ENCODE data around the gene MINDY4B.

MINDY4B gene

DNA sequence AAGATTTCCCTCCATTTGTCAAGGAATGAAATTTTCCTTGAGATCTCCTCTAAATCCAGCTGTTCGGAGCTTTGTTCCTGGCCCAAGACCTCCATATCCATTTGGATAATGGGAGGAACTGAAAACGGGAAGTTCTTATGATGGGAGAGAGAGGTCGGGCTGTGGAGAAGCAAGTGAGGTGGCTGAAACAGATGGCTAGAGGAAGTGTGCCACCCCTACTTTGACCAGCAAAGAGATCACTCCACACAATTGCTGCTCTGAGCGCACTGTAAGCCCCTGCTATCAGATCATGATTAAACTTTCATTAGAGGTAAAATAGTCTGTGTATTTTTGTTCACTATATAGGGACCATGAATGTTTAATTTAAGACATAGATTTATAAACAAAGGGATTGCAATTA is at the start of gene MINDY4B:
Gene MINDY4B (minus strand): TSS at position 101 of the 400 bp plus-strand sequence. CDS start 0 bp downstream, at position 101.
- H3K4me3 Mint-ChIP-seq = no peak within 1 kb of the TSS
- H3K36me3 Mint-ChIP-seq (ENCODE audit: low read depth) = no peaks in the 10 kb centered on the region
- H3K27ac Mint-ChIP-seq = no peak within 1 kb of the TSS
- H3K27me3 Mint-ChIP-seq (ENCODE audit: low read depth) = peaks cover 40% of the 10 kb centered on the region
- no peaks in the 10 kb centered on the region for H3K9me3 Mint-ChIP-seq
- H3K4me1 Mint-ChIP-seq (ENCODE audit: low read depth) = no peaks in the 10 kb centered on the region

GRCh38 chr3:150951923-150952322 is 46.7 kb upstream of the MINDY4B start:
- Mint-ChIP-seq H3K27me3 (ENCODE audit: low read depth) (peaks cover 28% of the 10 kb centered on the region), H3K4me1 (ENCODE audit: low read depth) (no peaks in the 10 kb centered on the region), H3K27ac (no peak overlapping the region), H3K4me3 (no peak overlapping the region), H3K36me3 (ENCODE audit: low read depth) (no peaks in the 10 kb centered on the region), H3K9me3 (no peaks in the 10 kb centered on the region)

DNA sequence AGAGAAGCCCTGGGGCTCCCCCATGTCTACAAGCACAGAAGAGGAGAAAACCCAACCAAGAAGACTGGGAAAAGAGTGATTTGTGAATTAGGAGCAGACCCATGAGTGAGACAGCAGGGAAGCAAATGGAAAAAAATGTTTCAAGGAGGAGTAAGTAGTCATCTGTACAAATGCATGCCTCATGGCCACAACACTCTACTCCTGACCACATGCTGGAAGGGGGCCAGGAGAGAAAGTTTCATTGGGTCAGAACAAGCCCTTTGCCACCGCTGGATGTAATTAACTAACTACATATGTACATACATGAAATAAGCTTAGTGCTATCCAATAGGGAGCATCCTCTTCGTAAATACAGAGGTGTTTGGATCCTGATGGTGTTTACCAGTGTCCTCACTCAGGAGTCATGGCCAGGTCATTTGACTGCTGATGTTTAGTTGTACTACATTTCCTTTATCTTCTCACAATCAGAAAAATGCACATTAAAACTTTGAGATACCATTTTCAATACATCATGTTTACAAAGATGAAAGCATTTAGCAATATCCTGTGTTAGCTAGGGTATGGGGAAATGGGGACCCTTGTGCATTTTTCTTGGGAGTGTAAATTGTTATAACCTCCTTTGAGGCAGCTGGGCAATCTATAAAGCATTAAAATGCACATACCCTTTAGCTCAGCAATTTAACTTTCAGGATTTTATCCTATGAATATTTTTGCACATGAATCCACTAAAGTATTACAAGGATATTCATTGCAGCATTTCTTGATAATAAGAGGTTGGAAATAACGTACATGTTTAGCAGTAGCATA is 40.2 kb upstream of the MINDY4B start:
- Mint-ChIP-seq H3K27ac (no peak overlapping the region), H3K36me3 (ENCODE audit: low read depth) (no peaks in the 10 kb centered on the region), H3K4me1 (ENCODE audit: low read depth) (no peaks in the 10 kb centered on the region), H3K9me3 (no peaks in the 10 kb centered on the region), H3K27me3 (ENCODE audit: low read depth) (peaks cover 22% of the 10 kb centered on the region), H3K4me3 (no peak overlapping the region)

- Mint-ChIP-seq H3K4me3 (no peak overlapping the region), H3K27ac (no peak overlapping the region), H3K27me3 (ENCODE audit: low read depth) (peaks cover 20% of the 10 kb centered on the region), H3K9me3 (no peaks in the 10 kb centered on the region), H3K36me3 (ENCODE audit: low read depth) (no peaks in the 10 kb centered on the region), H3K4me1 (ENCODE audit: low read depth) (no peaks in the 10 kb centered on the region)
Measured at GRCh38 chr3:150942221-150942620, 37.0 kb upstream of the MINDY4B start.

DNA sequence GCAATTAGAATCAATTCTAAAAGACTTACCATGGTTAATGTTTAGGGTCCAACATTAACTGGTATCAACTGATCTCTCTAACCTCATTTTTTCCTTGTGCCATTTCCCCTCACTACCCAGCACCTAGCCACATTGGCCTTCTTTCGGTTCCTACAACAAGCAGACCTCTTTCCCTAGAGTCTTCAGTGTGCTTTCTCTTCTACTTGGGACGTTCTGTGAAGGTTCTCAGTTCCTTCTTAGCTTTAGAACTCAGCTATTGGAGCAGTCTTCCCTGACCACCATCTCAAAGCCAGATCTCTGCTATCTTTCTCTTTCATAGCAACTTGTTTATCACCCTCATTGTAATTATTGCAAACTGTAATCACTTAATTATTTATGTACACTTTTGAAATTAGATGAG is 31.5 kb upstream of the MINDY4B start:
- Mint-ChIP-seq H3K9me3 (no peaks in the 10 kb centered on the region), H3K4me3 (no peak overlapping the region), H3K4me1 (ENCODE audit: low read depth) (no peaks in the 10 kb centered on the region), H3K36me3 (ENCODE audit: low read depth) (no peaks in the 10 kb centered on the region), H3K27me3 (ENCODE audit: low read depth) (peaks cover 41% of the 10 kb centered on the region), H3K27ac (no peak overlapping the region)

DNA sequence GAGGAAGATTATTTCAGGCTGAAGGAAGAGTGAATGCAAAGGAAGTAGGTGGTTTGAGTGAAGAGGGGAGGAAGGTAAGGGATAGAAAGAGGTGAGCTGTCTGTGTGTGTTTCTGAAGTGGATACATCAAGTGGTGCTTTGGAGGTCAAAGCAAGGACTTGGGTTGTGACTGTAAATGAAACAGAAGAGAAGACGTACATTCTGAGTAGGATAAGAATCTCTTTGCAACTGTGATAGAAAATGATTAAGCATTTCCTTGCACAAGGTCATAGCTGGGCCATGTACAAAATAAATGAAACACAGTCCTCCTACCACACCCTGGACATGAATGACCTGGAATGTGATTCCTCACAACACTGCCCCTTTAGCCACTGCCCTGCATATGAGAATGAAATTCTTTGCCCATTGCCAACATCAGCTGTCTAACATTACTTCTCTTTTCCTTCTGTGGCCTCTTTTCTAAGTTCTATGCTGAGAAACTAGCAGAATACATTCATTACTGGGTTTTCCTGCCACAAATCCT is 28.3 kb upstream of the MINDY4B start:
- Mint-ChIP-seq H3K4me3 (no peak overlapping the region), H3K4me1 (ENCODE audit: low read depth) (no peaks in the 10 kb centered on the region), H3K27ac (no peak overlapping the region), H3K36me3 (ENCODE audit: low read depth) (no peaks in the 10 kb centered on the region), H3K9me3 (no peaks in the 10 kb centered on the region), H3K27me3 (ENCODE audit: low read depth) (peaks cover 46% of the 10 kb centered on the region)

- H3K27ac Mint-ChIP-seq = no peak overlapping the region
- no peak overlapping the region for H3K4me3 Mint-ChIP-seq
- no peaks in the 10 kb centered on the region for H3K4me1 Mint-ChIP-seq (ENCODE audit: low read depth)
- no peaks in the 10 kb centered on the region for H3K9me3 Mint-ChIP-seq
- no peaks in the 10 kb centered on the region for H3K36me3 Mint-ChIP-seq (ENCODE audit: low read depth)
- peaks cover 45% of the 10 kb centered on the region for H3K27me3 Mint-ChIP-seq (ENCODE audit: low read depth)
Measured at GRCh38 chr3:150931745-150932144, 26.5 kb upstream of the MINDY4B start.

DNA sequence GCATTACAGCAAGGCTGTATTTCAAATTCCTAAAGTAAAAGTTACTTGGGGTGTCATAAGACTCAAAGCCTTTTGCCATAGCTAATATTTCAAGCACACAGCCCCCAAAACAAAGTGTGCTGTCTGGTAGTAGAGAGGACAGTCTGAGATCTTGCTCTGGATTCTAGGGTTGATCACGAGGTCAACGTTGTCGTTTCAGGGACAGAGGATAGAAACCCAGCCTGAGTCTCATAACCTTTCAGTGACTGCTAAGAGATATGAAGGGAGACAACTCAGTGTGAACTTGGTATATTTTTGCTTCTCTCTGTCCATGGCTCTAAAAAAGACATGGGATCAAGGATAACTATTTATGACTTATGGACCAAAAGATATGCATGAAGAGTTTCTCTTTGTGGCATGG is 25.6 kb upstream of the MINDY4B start:
- Mint-ChIP-seq H3K36me3 (ENCODE audit: low read depth) (no peaks in the 10 kb centered on the region), H3K4me3 (no peak overlapping the region), H3K4me1 (ENCODE audit: low read depth) (peaks cover 2% of the 10 kb centered on the region), H3K27me3 (ENCODE audit: low read depth) (peaks cover 40% of the 10 kb centered on the region), H3K9me3 (no peaks in the 10 kb centered on the region), H3K27ac (no peak overlapping the region)

GRCh38 chr3:150928234-150928633 is 23.0 kb upstream of the MINDY4B start:
- Mint-ChIP-seq H3K4me1 (ENCODE audit: low read depth) (peaks cover 6% of the 10 kb centered on the region), H3K9me3 (no peaks in the 10 kb centered on the region), H3K27me3 (ENCODE audit: low read depth) (peaks cover 45% of the 10 kb centered on the region), H3K27ac (no peak overlapping the region), H3K4me3 (no peak overlapping the region), H3K36me3 (ENCODE audit: low read depth) (no peaks in the 10 kb centered on the region)

GRCh38 chr3:150926328-150926727 is 21.1 kb upstream of the MINDY4B start:
- no peaks in the 10 kb centered on the region for H3K9me3 Mint-ChIP-seq
- H3K4me1 Mint-ChIP-seq (ENCODE audit: low read depth) = peaks cover 6% of the 10 kb centered on the region
- H3K4me3 Mint-ChIP-seq = no peak overlapping the region
- H3K36me3 Mint-ChIP-seq (ENCODE audit: low read depth) = no peaks in the 10 kb centered on the region
- no peak overlapping the region for H3K27ac Mint-ChIP-seq
- H3K27me3 Mint-ChIP-seq (ENCODE audit: low read depth) = peaks cover 29% of the 10 kb centered on the region

DNA sequence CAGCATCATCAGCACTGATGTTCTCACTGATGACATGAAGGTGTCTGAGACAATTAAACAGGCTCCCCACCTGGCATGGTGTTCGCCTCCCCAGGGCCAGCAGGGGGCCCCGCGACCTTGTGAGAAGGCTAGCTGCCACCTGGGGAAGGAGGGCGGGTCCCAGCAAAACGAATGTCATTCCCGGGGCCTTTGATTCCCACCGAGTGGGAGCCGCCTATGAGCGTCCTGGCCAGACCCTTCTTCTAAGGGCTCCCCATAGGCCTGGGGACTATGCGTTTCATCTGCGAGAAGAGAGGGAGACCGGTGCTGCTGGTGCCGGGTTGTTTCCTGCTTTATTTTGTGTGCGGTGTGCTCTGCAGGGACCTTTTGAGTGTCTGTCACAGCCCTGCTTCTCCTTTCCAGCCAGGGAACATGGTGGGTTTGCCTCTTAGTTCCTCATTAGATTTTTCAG is 20.5 kb upstream of the MINDY4B start:
- Mint-ChIP-seq H3K27ac (no peak overlapping the region), H3K4me1 (ENCODE audit: low read depth) (peaks cover 6% of the 10 kb centered on the region), H3K4me3 (peak overlapping the region; percentile 47), H3K36me3 (ENCODE audit: low read depth) (no peaks in the 10 kb centered on the region), H3K9me3 (no peaks in the 10 kb centered on the region), H3K27me3 (ENCODE audit: low read depth) (peaks cover 27% of the 10 kb centered on the region)

GRCh38 chr3:150922611-150923010 is 17.4 kb upstream of the MINDY4B start:
- H3K4me3 Mint-ChIP-seq = no peak overlapping the region
- H3K9me3 Mint-ChIP-seq = no peaks in the 10 kb centered on the region
- H3K27me3 Mint-ChIP-seq (ENCODE audit: low read depth) = peaks cover 28% of the 10 kb centered on the region
- H3K4me1 Mint-ChIP-seq (ENCODE audit: low read depth) = peaks cover 6% of the 10 kb centered on the region
- H3K27ac Mint-ChIP-seq = no peak overlapping the region
- H3K36me3 Mint-ChIP-seq (ENCODE audit: low read depth) = no peaks in the 10 kb centered on the region

DNA sequence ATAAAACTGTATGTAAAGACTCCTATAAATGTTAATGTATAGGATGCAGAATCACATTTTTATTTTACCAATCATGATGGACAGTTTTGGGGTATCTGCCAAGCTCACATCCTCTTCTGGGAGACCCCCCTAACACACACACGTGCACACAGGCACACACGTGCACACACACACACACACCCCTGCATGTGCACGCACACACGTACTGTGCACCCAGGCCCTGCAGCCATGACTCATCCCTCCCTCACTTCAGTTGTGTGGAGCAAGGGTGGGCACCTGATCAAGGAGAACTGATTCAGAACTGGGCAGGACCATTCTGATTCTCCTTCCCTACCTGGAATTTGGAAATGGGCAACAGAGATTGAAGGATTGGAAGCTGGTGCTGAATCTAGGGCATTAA is 16.0 kb upstream of the MINDY4B start:
- Mint-ChIP-seq H3K36me3 (ENCODE audit: low read depth) (no peaks in the 10 kb centered on the region), H3K9me3 (no peaks in the 10 kb centered on the region), H3K4me3 (no peak overlapping the region), H3K4me1 (ENCODE audit: low read depth) (peaks cover 6% of the 10 kb centered on the region), H3K27me3 (ENCODE audit: low read depth) (peaks cover 23% of the 10 kb centered on the region), H3K27ac (no peak overlapping the region)

- no peak overlapping the region for H3K27ac Mint-ChIP-seq
- H3K4me3 Mint-ChIP-seq = no peak overlapping the region
- peaks cover 16% of the 10 kb centered on the region for H3K27me3 Mint-ChIP-seq (ENCODE audit: low read depth)
- H3K4me1 Mint-ChIP-seq (ENCODE audit: low read depth) = no peaks in the 10 kb centered on the region
- no peaks in the 10 kb centered on the region for H3K9me3 Mint-ChIP-seq
- no peaks in the 10 kb centered on the region for H3K36me3 Mint-ChIP-seq (ENCODE audit: low read depth)
Measured at GRCh38 chr3:150920236-150920635, 15.0 kb upstream of the MINDY4B start.

DNA sequence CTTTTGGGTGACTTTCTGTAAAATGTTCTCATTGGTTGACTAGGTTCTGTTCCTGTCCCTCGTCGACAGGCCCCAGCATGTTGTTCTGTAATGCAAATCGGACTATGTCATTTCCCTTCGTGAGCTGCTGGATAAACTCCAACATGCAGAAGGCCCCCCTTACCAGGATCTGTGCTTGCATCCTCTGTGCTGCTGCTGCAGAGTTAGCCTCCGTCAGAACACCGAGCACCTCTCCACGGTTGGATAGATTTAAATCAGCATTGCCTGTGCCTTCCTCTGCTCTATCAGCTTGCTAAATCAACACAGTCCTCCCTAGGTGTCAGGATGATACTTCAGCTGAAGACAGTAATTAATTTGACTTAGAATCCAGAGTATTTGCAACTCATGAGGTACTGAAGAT is 12.7 kb upstream of the MINDY4B start:
- no peaks in the 10 kb centered on the region for H3K36me3 Mint-ChIP-seq (ENCODE audit: low read depth)
- H3K27ac Mint-ChIP-seq = no peak overlapping the region
- no peak overlapping the region for H3K4me3 Mint-ChIP-seq
- no peaks in the 10 kb centered on the region for H3K4me1 Mint-ChIP-seq (ENCODE audit: low read depth)
- H3K27me3 Mint-ChIP-seq (ENCODE audit: low read depth) = peaks cover 15% of the 10 kb centered on the region
- H3K9me3 Mint-ChIP-seq = no peaks in the 10 kb centered on the region
